ENCODE results near the gene C1orf115. TPM values are rescaled to one million over a fixed set of nuclear protein-coding genes. Genes with fewer than 3 reads are reported as not detected.

Gene C1orf115
- total and polyA plus RNA-seq, 7 donors: 3.9 to 197 (median 8.9) TPM

DNA sequence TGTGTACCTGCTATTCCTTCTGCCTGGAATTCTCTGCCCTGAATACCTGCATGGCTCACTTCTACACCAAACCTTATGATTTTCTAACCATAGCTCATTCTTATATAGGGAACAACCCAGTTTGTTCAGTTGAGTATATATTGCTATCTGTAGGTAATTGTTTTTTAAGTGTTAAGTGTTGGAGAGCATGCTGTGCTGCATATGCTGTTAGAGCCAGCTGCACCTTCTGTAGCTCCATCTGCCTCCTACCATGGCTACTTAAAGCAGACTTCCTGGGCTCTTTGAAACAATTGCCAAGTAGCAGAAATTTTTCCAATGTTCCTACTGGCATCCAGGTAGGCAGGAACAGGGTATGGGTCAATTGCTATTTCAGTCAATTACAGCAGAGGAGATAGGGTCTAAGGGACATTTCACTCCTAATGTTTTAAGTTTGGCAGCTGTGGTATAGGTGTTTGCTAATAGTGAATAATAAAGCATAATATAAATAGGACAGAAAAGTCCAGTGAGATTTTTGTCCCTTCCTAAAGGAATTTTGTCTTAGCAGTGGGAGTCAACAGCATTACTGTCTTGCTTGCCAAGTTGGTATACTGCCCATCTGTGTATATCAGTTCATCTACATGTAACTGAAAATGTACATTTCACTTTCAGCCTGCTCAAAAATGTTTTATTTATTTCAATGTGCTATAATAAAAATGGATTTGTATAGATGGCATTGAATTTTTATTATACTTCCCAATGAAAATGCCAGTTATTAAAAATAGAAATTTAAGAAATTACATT is 34.0 kb upstream of the C1orf115 start:
- Histone ChIP-seq H3K36me3 (peaks cover 0 to 54% (median 3%) of the 10 kb centered on the region in 4 donors), H3K4me1 (no peaks in the 10 kb centered on the region)

GRCh38 chr1:220666349-220666748 is 23.8 kb upstream of the C1orf115 start:
- no peaks in the 10 kb centered on the region for H3K27me3 ChIP-seq
- H3K9me3 ChIP-seq: peaks cover 0 to 5% (median 0%) of the 10 kb centered on the region in 4 donors
- H3K36me3 ChIP-seq: peaks cover 0 to 9% (median 2%) of the 10 kb centered on the region in 4 donors
- intact Hi-C loops (cut with DNase I): no loop called here
- no peak for DNase-seq
- no peak for TF ChIP-seq POLR2AphosphoS5 (IDR thresholded peaks at IDR 0.05)
- TF ChIP-seq CTCF (IDR thresholded peaks at IDR 0.05): no peak
- no peak for TF ChIP-seq POLR2A (IDR thresholded peaks at IDR 0.05)
- no peak for TF ChIP-seq EP300 (IDR thresholded peaks at IDR 0.05)
- WGBS, 2 donors: 86 to 88% methylated on average over 3 of the region's 3 CpGs
- no peak overlapping the region for H3K4me3 ChIP-seq
- no peak overlapping the region for H3K27ac ChIP-seq
- H3K4me1 ChIP-seq: no peaks in the 10 kb centered on the region

More for the DNA sequence above, 34.0 kb upstream of the C1orf115 start:
- no peak overlapping the region for H3K4me3 ChIP-seq
- no peak overlapping the region for H3K27ac ChIP-seq
- TF ChIP-seq POLR2A (IDR thresholded peaks at IDR 0.05): no peak
- TF ChIP-seq POLR2AphosphoS5 (IDR thresholded peaks at IDR 0.05): no peak
- no peak for TF ChIP-seq CTCF (IDR thresholded peaks at IDR 0.05)
- TF ChIP-seq EP300 (IDR thresholded peaks at IDR 0.05): no peak
- DNase-seq: no peak
- no peaks in the 10 kb centered on the region for H3K27me3 ChIP-seq
- H3K9me3 ChIP-seq: no peaks in the 10 kb centered on the region
- intact Hi-C loops (cut with DNase I): no loop called here

GRCh38 chr1:220669005-220669404 is 21.2 kb upstream of the C1orf115 start:
- Histone ChIP-seq H3K36me3 (no peaks in the 10 kb centered on the region), H3K27me3 (no peaks in the 10 kb centered on the region), H3K27ac (no peak overlapping the region), H3K4me3 (no peak overlapping the region), H3K4me1 (no peaks in the 10 kb centered on the region), H3K9me3 (peaks cover 0 to 5% (median 0%) of the 10 kb centered on the region in 4 donors)
- 80 to 91% methylated on average over 1 of the region's 1 CpG for WGBS, 2 donors
- intact Hi-C loops (cut with DNase I): no loop called here
- TF ChIP-seq POLR2A (IDR thresholded peaks at IDR 0.05) (no peak), POLR2AphosphoS5 (IDR thresholded peaks at IDR 0.05) (no peak), CTCF (IDR thresholded peaks at IDR 0.05) (no peak), EP300 (IDR thresholded peaks at IDR 0.05) (no peak)
- no peak for DNase-seq

- no peak for DNase-seq
- H3K27ac ChIP-seq: no peak overlapping the region
- H3K9me3 ChIP-seq: peaks cover 0 to 5% (median 0%) of the 10 kb centered on the region in 4 donors
- intact Hi-C loops (cut with DNase I): no loop called here
- H3K4me1 ChIP-seq: no peaks in the 10 kb centered on the region
- no peak overlapping the region for H3K4me3 ChIP-seq
- H3K36me3 ChIP-seq: no peaks in the 10 kb centered on the region
- H3K27me3 ChIP-seq: no peaks in the 10 kb centered on the region
- TF ChIP-seq POLR2A (IDR thresholded peaks at IDR 0.05): no peak
- no peak for TF ChIP-seq CTCF (IDR thresholded peaks at IDR 0.05)
- no peak for TF ChIP-seq POLR2AphosphoS5 (IDR thresholded peaks at IDR 0.05)
- no peak for TF ChIP-seq EP300 (IDR thresholded peaks at IDR 0.05)
These were observed 19.8 kb upstream of the C1orf115 start for GRCh38 chr1:220670365-220670764.

Data from sigmoid colon (tissue), 7 donors.